ENCODE measurements around the gene EDAR. TPM values are rescaled to one million over a fixed set of nuclear protein-coding genes. Genes with fewer than 3 reads are reported as not detected.

The EDAR gene
- polyA plus RNA-seq, 1 experiment = not detected

- Histone ChIP-seq H3K27me3 (ENCODE audit: control insufficient read depth, insufficient read depth, low read length) (no peaks in the 10 kb centered on the region), H3K9me3 (ENCODE audit: control insufficient read depth, insufficient read depth, low read length) (no peaks in the 10 kb centered on the region), H3K27ac (ENCODE audit: low read depth, low read length) (no peak overlapping the region), H3K4me3 (ENCODE audit: low read depth, low read length) (no peak overlapping the region)
- no peak for DNase-seq (ENCODE audit: low read depth, low spot score)
- CTCF ChIA-PET = interaction anchor here (0.8 kb wide), 1 partner anchor 9 kb away, joined by 3 read pairs; no protein-coding TSS in a partner anchor
- TF ChIP-seq CTCF (IDR thresholded peaks at IDR 0.05; ENCODE audit: low read depth, low read length) = no peak
- POLR2A ChIA-PET = no interaction called here
These were observed 134.5 kb downstream of the EDAR start for GRCh38 chr2:108854484-108854883.

- Histone ChIP-seq H3K27ac (ENCODE audit: low read depth, low read length) (no peak overlapping the region), H3K9me3 (ENCODE audit: control insufficient read depth, insufficient read depth, low read length) (no peaks in the 10 kb centered on the region), H3K27me3 (ENCODE audit: control insufficient read depth, insufficient read depth, low read length) (no peaks in the 10 kb centered on the region), H3K4me3 (ENCODE audit: low read depth, low read length) (no peak overlapping the region)
- TF ChIP-seq CTCF (IDR thresholded peaks at IDR 0.05; ENCODE audit: low read depth, low read length) = no peak
- ChIA-PET CTCF (interaction anchor here (0.5 to 1.0 kb wide), 2 partner anchors 218 to 657 kb away, joined by 3 to 5 read pairs; no protein-coding TSS in a partner anchor), POLR2A (interaction anchor here (0.6 kb wide), 1 partner anchor 318 kb away, joined by 3 read pairs; no protein-coding TSS in a partner anchor)
- DNase-seq (ENCODE audit: low read depth, low spot score) = peak; percentile 3
These were observed 135.6 kb downstream of the EDAR start for GRCh38 chr2:108853421-108853820.

GRCh38 chr2:108852375-108852774, 136.6 kb downstream of the EDAR start:
- no peak for DNase-seq (ENCODE audit: low read depth, low spot score)
- Histone ChIP-seq H3K27ac (ENCODE audit: low read depth, low read length) (no peak overlapping the region), H3K4me3 (ENCODE audit: low read depth, low read length) (no peak overlapping the region), H3K27me3 (ENCODE audit: control insufficient read depth, insufficient read depth, low read length) (no peaks in the 10 kb centered on the region), H3K9me3 (ENCODE audit: control insufficient read depth, insufficient read depth, low read length) (no peaks in the 10 kb centered on the region)
- CTCF ChIA-PET = interaction anchor here (1.0 kb wide), 1 partner anchor 658 kb away, joined by 3 read pairs; no protein-coding TSS in a partner anchor
- POLR2A ChIA-PET = no interaction called here
- TF ChIP-seq CTCF (IDR thresholded peaks at IDR 0.05; ENCODE audit: low read depth, low read length) = no peak

GRCh38 chr2:108847000-108847399, 142.0 kb downstream of the EDAR start:
- no peak overlapping the region for H3K4me3 ChIP-seq (ENCODE audit: low read depth, low read length)
- ChIA-PET CTCF (no interaction called here), POLR2A (no interaction called here)
- no peak for DNase-seq (ENCODE audit: low read depth, low spot score)
- no peaks in the 10 kb centered on the region for H3K9me3 ChIP-seq (ENCODE audit: control insufficient read depth, insufficient read depth, low read length)
- TF ChIP-seq CTCF (IDR thresholded peaks at IDR 0.05; ENCODE audit: low read depth, low read length) = no peak
- no peaks in the 10 kb centered on the region for H3K27me3 ChIP-seq (ENCODE audit: control insufficient read depth, insufficient read depth, low read length)
- no peak overlapping the region for H3K27ac ChIP-seq (ENCODE audit: low read depth, low read length)

GRCh38 chr2:108845923-108846322, 143.1 kb downstream of the EDAR start:
- POLR2A ChIA-PET = no interaction called here
- Histone ChIP-seq H3K4me3 (ENCODE audit: low read depth, low read length) (no peak overlapping the region), H3K27me3 (ENCODE audit: control insufficient read depth, insufficient read depth, low read length) (no peaks in the 10 kb centered on the region), H3K27ac (ENCODE audit: low read depth, low read length) (no peak overlapping the region), H3K9me3 (ENCODE audit: control insufficient read depth, insufficient read depth, low read length) (no peaks in the 10 kb centered on the region)
- no peak for DNase-seq (ENCODE audit: low read depth, low spot score)
- CTCF ChIA-PET = no interaction called here
- TF ChIP-seq CTCF (IDR thresholded peaks at IDR 0.05; ENCODE audit: low read depth, low read length) = no peak

Small RNAs within 50 kb of the gene (small RNA-seq; reads per million reads assigned to genes)
- gene AC073415.1 (ENCODE audit: insufficient read length, low read depth) = not detected

Other genes with a start within 250 kb of the EDAR start
- 1.8 and 2.8 TPM in 2 replicates for gene CCDC138, start 202.4 kb downstream of the EDAR start, polyA plus RNA-seq (2011; rRNA removed)
- 5.7 and 7.0 TPM in 2 replicates for gene SH3RF3, start 140.0 kb upstream of the EDAR start, polyA plus RNA-seq (2011; rRNA removed)